ENCODE data around the gene PACSIN1. TPM values are rescaled to one million over a fixed set of nuclear protein-coding genes. Genes with fewer than 3 reads are reported as not detected.

PACSIN1 gene
- total RNA-seq, 1 donor from 2014 or later = 10.3 TPM

- intact Hi-C loops (cut with DNase I) = no loop called here
- DNase-seq (ENCODE audit: low spot score) = no peak
Measured at GRCh38 chr6:34455831-34456230, 10.0 kb upstream of the PACSIN1 start.

GRCh38 chr6:34457382-34457741 is 8.5 kb upstream of the PACSIN1 start:
- intact Hi-C loops (cut with DNase I) = no loop called here
- no peak for DNase-seq (ENCODE audit: low spot score)

- intact Hi-C loops (cut with DNase I) = no loop called here
- DNase-seq (ENCODE audit: low spot score) = no peak
Measured at GRCh38 chr6:34457742-34458735, 7.8 kb upstream of the PACSIN1 start.

- no peak for DNase-seq (ENCODE audit: low spot score)
- intact Hi-C loops (cut with DNase I) = loop anchor here (2.0 kb wide), 1 partner anchor 149 kb away; no protein-coding TSS in a partner anchor
Measured at GRCh38 chr6:34459899-34460593, 5.8 kb upstream of the PACSIN1 start.

- intact Hi-C loops (cut with DNase I) = loop anchor here (2.0 kb wide), 1 partner anchor 148 kb away; no protein-coding TSS in a partner anchor
Measured at GRCh38 chr6:34460796-34461507, 4.9 kb upstream of the PACSIN1 start.

GRCh38 chr6:34462010-34462409 is 3.9 kb upstream of the PACSIN1 start:
- DNase-seq (ENCODE audit: low spot score) = no peak
- intact Hi-C loops (cut with DNase I) = no loop called here

More at GRCh38 chr6:34460796-34461507, 4.9 kb upstream of the PACSIN1 start:
- no peak for DNase-seq (ENCODE audit: low spot score)

GRCh38 chr6:34462551-34462971 is 3.3 kb upstream of the PACSIN1 start:
- DNase-seq (ENCODE audit: low spot score) = no peak
- intact Hi-C loops (cut with DNase I) = no loop called here

- DNase-seq (ENCODE audit: low spot score) = no peak
- intact Hi-C loops (cut with DNase I) = no loop called here
Measured at GRCh38 chr6:34463299-34463698, 2.6 kb upstream of the PACSIN1 start.

- DNase-seq (ENCODE audit: low spot score) = no peak
Measured at GRCh38 chr6:34463849-34464248, 2.0 kb upstream of the PACSIN1 start.

GRCh38 chr6:34466242-34467185 is 638 bp downstream of the PACSIN1 start:
- intact Hi-C loops (cut with DNase I) = no loop called here
- DNase-seq (ENCODE audit: low spot score) = no peak

More at GRCh38 chr6:34463849-34464248, 2.0 kb upstream of the PACSIN1 start:
- intact Hi-C loops (cut with DNase I) = no loop called here

GRCh38 chr6:34468378-34468892 is 2.6 kb downstream of the PACSIN1 start:
- intact Hi-C loops (cut with DNase I) = no loop called here
- DNase-seq (ENCODE audit: low spot score) = no peak

- no peak for DNase-seq (ENCODE audit: low spot score)
- intact Hi-C loops (cut with DNase I) = no loop called here
Measured at GRCh38 chr6:34469499-34469898, 3.6 kb downstream of the PACSIN1 start.

- no peak for DNase-seq (ENCODE audit: low spot score)
- intact Hi-C loops (cut with DNase I) = no loop called here
Measured at GRCh38 chr6:34472425-34472824, 6.5 kb downstream of the PACSIN1 start.

- intact Hi-C loops (cut with DNase I) = no loop called here
- no peak for DNase-seq (ENCODE audit: low spot score)
Measured at GRCh38 chr6:34473967-34474366, 8.1 kb downstream of the PACSIN1 start.

GRCh38 chr6:34474754-34475153 is 8.9 kb downstream of the PACSIN1 start:
- intact Hi-C loops (cut with DNase I) = no loop called here
- DNase-seq (ENCODE audit: low spot score) = no peak

GRCh38 chr6:34475238-34475682 is 9.4 kb downstream of the PACSIN1 start:
- intact Hi-C loops (cut with DNase I) = no loop called here

GRCh38 chr6:34475767-34476328 is 10.0 kb downstream of the PACSIN1 start:
- intact Hi-C loops (cut with DNase I) = no loop called here
- DNase-seq (ENCODE audit: low spot score) = no peak

More at GRCh38 chr6:34475238-34475682, 9.4 kb downstream of the PACSIN1 start:
- no peak for DNase-seq (ENCODE audit: low spot score)

- DNase-seq (ENCODE audit: low spot score) = no peak
- intact Hi-C loops (cut with DNase I) = no loop called here
Measured at GRCh38 chr6:34476447-34476846, 10.6 kb downstream of the PACSIN1 start.
